Measurements from ENCODE around the gene FYB2.

DNA sequence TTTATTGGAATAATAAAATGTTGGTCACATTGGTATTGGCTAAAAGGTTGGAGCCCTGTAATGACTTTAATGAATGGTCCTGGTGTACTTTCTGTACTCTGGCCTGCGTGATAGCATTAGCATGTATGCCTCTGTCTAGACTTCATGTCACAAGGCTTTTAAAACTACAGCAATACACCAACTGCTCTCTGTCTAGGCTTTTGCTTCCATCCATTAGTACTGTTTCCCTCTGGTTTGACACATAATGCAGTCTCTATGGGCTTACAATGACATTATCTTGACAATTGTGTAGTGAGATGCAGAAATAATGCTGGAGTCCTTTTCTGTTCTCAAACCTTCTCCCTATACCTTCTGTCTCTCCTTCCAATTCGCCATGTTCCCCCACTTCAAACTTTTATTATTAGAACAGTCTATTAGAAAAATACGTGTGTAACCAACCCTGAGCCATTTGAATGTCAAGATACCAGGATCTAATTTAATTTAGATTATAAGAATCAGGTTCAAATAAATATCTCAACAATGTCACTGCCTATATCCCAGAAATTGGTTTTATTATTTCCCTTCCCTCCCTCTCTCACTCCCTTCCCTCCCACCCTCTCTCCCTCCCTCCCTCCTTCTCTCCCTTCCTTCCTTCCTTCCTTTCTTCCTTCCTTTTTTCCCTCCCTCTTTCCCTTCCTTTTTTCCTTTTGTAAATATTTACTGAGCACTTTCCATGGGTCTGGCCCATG, 44.2 kb upstream of the FYB2 start:
- TF ChIP-seq, protein P1, sequence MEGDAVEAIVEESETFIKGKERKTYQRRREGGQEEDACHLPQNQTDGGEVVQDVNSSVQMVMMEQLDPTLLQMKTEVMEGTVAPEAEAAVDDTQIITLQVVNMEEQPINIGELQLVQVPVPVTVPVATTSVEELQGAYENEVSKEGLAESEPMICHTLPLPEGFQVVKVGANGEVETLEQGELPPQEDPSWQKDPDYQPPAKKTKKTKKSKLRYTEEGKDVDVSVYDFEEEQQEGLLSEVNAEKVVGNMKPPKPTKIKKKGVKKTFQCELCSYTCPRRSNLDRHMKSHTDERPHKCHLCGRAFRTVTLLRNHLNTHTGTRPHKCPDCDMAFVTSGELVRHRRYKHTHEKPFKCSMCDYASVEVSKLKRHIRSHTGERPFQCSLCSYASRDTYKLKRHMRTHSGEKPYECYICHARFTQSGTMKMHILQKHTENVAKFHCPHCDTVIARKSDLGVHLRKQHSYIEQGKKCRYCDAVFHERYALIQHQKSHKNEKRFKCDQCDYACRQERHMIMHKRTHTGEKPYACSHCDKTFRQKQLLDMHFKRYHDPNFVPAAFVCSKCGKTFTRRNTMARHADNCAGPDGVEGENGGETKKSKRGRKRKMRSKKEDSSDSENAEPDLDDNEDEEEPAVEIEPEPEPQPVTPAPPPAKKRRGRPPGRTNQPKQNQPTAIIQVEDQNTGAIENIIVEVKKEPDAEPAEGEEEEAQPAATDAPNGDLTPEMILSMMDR (IDR thresholded peaks at IDR 0.05; ENCODE audit: low read depth, low read length, poor library complexity, severe bottlenecking) = no peak
- TF ChIP-seq EZH2phosphoT487 (IDR thresholded peaks at IDR 0.05; ENCODE audit: borderline replicate concordance, low read length) = no peak
